Endothelial cell (in vitro differentiated cells): ENCODE results near the gene PIANP. TPM values are rescaled to one million over a fixed set of nuclear protein-coding genes. Genes with fewer than 3 reads are reported as not detected.
A peak's percentile ranks its signal among the peaks of the same experiment; 100 is the strongest.
"Not testable (repeated sequence)": the region's sequence is repeated elsewhere in the genome, so short reads cannot be mapped to it uniquely, and the experiment has no call there.

ENCODE experiments used
- DNase-seq: peaks from one replicate; pipeline ENCODE4 v3.0.0; 2021; ENCODE audit warnings: low spot score
- H3K27ac Mint-ChIP-seq: one replicate; pipeline ENCODE4 v1.8.0; 2021; ENCODE audit warnings: mixed read lengths, inconsistent platforms; ENCODE audit not compliant: unreplicated experiment
- H3K27me3 Mint-ChIP-seq: one replicate; pipeline ENCODE4 v1.8.0; 2021; ENCODE audit warnings: mild to moderate bottlenecking, moderate library complexity, mixed read lengths, inconsistent platforms; ENCODE audit not compliant: unreplicated experiment
- H3K36me3 Mint-ChIP-seq: one replicate; pipeline ENCODE4 v1.8.0; 2021; ENCODE audit warnings: mild to moderate bottlenecking, low read depth, mixed read lengths, inconsistent platforms; ENCODE audit not compliant: unreplicated experiment
- H3K4me1 Mint-ChIP-seq: one replicate; pipeline ENCODE4 v1.8.0; 2021; ENCODE audit warnings: mild to moderate bottlenecking, mixed read lengths, inconsistent platforms; ENCODE audit not compliant: unreplicated experiment
- H3K4me3 Mint-ChIP-seq: one replicate; pipeline ENCODE4 v1.8.0; 2021; ENCODE audit warnings: mild to moderate bottlenecking, mixed read lengths, inconsistent platforms; ENCODE audit not compliant: unreplicated experiment
- H3K9me3 Mint-ChIP-seq: one replicate; pipeline ENCODE4 v1.8.0; 2021; ENCODE audit warnings: mixed read lengths, inconsistent platforms; ENCODE audit not compliant: unreplicated experiment
- total RNA-seq: library from RNA; stranded (reverse); fragmentation: NEBNext Ultra II Directional; extraction: Animal tissue kit (Norgen Biotek cat#: 25700); gene quantifications from one replicate; pipeline ENCODE4 v1.2.1, GENCODE V29; 2021; ENCODE audit not compliant: unreplicated experiment
- TF ChIP-seq, protein P1 (sequence below): fragments of 200-600 bp; sonication (generic); IDR thresholded peaks from one replicate; pipeline ENCODE4 v1.5.0; 2021; ENCODE audit warnings: antibody characterized with exemption; ENCODE audit not compliant: unreplicated experiment

PIANP gene
- total RNA-seq, 1 donor from 2014 or later: 2.0 TPM

DNA sequence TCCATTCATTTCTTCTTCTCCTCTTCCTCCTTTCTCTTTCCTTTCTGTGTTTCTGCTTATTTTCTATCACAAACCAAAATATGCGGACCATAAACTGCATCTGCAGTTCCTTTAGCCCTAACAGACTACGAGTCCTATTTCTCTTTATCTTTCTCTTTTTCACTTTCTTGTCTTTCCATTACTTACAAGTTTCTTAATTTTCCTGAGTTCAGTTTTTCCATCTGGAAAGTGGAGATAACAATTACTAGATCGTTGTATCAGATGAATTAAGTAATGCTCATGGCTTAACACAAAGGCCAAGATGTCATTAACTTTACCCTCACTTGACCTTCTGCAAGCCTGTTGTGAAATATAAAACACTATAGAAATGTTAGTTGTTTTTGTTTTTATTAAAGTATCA lies 22.2 kb upstream of the PIANP start:
- Mint-ChIP-seq H3K9me3 (no peaks in the 10 kb centered on the region), H3K4me3 (peak overlapping the region; percentile 94), H3K36me3 (peaks cover 6% of the 10 kb centered on the region), H3K27me3 (peaks cover 5% of the 10 kb centered on the region), H3K4me1 (peaks cover 26% of the 10 kb centered on the region), H3K27ac (peak overlapping the region; percentile 99)
- TF ChIP-seq, protein P1, sequence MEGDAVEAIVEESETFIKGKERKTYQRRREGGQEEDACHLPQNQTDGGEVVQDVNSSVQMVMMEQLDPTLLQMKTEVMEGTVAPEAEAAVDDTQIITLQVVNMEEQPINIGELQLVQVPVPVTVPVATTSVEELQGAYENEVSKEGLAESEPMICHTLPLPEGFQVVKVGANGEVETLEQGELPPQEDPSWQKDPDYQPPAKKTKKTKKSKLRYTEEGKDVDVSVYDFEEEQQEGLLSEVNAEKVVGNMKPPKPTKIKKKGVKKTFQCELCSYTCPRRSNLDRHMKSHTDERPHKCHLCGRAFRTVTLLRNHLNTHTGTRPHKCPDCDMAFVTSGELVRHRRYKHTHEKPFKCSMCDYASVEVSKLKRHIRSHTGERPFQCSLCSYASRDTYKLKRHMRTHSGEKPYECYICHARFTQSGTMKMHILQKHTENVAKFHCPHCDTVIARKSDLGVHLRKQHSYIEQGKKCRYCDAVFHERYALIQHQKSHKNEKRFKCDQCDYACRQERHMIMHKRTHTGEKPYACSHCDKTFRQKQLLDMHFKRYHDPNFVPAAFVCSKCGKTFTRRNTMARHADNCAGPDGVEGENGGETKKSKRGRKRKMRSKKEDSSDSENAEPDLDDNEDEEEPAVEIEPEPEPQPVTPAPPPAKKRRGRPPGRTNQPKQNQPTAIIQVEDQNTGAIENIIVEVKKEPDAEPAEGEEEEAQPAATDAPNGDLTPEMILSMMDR: no peak
- DNase-seq: no peak

DNA sequence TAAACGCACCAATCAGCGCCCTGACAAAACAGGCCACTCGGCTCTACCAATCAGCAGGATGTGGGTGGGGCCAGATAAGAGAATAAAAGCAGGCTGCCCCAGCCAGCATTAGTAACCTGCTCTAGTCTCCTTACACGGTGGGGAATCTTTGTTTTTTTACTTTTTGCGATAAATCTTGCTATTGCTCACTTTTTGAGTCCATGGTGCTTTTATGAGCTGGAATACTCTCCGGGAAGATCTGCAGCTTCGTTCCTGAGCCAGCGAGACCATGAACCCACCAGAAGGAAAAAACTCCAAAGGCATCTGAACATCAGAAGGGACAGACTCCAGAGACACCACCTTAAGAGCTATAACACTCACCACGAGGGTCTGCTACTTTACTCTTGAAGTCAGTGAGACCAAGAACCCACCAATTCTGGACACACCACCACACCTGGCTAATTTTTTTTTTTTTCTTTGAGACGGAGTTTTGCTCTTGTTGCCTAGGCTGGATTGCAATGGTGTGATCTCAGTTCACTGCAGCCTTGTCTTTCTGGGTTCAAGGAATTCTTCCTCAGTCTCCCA lies 16.3 kb upstream of the PIANP start:
- H3K4me3 Mint-ChIP-seq: no peak overlapping the region
- no peaks in the 10 kb centered on the region for H3K36me3 Mint-ChIP-seq
- H3K4me1 Mint-ChIP-seq: peaks cover 4% of the 10 kb centered on the region
- DNase-seq: no peak
- H3K27me3 Mint-ChIP-seq: peaks cover 2% of the 10 kb centered on the region
- H3K9me3 Mint-ChIP-seq: no peaks in the 10 kb centered on the region
- TF ChIP-seq, protein P1: no peak
- no peak overlapping the region for H3K27ac Mint-ChIP-seq

DNA sequence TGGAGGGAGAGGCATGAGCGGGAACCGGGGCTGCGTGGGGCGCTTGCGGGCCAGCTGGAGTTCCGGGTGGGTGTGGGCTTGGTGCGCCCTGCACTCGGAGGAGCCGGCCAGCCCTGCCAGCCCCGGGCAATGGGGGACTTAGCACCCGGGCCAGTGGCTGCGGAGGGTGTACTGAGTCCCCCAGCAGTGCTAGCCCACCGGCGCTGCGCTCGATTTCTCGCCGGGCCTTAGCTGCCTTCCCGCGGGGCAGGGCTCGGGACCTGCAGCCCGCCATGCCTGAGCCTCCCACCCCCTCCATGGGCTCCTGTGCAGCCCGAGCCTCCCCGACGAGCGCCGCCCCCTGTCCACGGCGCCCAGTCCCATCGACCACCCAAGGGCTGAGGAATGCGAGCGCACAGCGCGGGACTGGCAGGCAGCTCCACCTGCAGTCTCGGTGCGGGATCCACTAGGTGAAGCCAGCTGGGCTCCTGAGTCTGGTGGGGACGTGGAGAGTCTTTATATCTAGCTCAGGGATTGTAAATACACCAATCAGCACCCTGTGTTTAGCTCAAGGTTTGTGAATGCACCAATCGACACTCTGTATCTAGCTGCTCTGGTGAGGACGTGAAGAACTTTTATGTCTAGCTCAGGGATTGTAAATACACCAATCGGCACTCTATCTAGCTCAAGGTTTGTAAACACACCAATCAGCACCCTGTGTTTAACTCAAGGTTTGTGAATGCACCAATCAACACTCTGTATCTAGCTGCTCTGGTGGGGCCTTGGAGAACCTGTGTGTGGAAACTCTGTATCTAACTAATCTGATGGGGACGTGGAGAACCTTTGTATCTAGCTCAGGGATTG lies 15.6 kb upstream of the PIANP start:
- H3K4me1 Mint-ChIP-seq, H3K27me3 Mint-ChIP-seq, H3K36me3 Mint-ChIP-seq, H3K9me3 Mint-ChIP-seq, H3K4me3 Mint-ChIP-seq, DNase-seq, H3K27ac Mint-ChIP-seq: not testable (repeated sequence)

DNA sequence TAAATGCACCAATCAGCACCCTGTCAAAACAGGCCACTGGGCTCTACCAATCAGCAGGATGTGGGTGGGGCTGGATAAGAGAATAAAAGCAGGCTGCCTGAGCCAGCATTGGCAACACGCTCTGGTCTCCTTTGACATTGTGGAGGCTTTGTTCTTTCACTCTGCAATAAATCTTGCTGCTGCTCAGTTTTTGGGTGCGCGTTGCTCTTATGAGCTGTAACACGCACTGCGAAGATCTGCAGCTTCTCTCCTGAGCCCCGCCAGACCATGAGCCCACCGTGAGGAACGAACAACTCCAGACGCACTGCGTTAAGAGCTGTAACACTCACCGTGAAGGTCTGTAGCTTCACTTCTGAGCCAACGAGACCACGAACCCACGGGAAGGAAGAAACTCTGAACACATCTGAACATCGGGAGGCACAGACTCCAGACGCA lies 8.4 kb upstream of the PIANP start:
- Mint-ChIP-seq H3K27ac (no peak overlapping the region), H3K4me3 (no peak overlapping the region), H3K4me1 (no peaks in the 10 kb centered on the region)

DNA sequence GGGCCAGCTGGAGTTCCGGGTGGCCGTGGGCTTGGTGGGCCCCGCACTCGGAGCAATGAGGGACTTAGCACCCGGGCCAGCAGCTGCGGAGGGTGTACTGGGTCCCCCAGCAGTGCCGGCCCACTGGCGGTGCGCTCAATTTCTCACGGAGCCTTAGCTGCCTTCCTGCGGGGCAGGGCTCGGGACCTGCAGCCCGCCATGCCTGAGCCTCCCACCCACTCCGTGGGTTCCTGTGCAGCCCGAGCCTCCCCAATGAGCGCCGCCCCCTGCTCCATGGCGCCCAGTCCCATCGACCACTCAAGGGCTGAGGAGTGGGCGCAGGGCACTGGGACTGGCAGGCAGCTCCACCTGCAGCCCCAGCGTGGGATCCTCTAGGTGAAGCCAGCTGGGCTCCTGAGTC lies 7.7 kb upstream of the PIANP start:
- H3K27me3 Mint-ChIP-seq, H3K4me1 Mint-ChIP-seq, H3K4me3 Mint-ChIP-seq, H3K9me3 Mint-ChIP-seq, H3K36me3 Mint-ChIP-seq, DNase-seq, H3K27ac Mint-ChIP-seq: not testable (repeated sequence)

More for the DNA sequence above, 8.4 kb upstream of the PIANP start:
- DNase-seq: no peak
- H3K9me3 Mint-ChIP-seq: no peaks in the 10 kb centered on the region
- no peaks in the 10 kb centered on the region for H3K36me3 Mint-ChIP-seq
- TF ChIP-seq, protein P1: no peak
- peaks cover 4% of the 10 kb centered on the region for H3K27me3 Mint-ChIP-seq

DNA sequence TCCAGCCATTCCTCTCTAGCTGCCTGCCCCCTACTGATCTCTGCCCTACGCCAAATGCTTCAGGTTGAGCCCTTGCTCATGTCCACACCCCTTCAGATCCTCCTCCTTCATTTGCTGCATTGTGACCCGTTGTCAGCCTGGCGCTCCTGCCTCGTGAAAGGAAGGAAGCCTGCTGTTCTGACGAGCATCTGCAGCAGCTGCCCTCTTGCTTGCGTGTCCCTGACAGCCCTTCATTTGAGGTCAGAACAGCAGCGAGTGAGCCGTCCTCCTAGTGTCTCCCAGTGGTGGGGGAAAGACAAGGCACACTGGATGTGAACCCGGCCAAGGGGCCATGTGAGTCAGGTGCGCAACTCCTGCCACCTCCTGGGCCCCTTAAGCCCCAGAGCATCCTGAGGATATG lies 3.0 kb upstream of the PIANP start:
- DNase-seq: no peak
- Mint-ChIP-seq H3K4me3 (no peak overlapping the region), H3K27me3 (peaks cover 21% of the 10 kb centered on the region), H3K9me3 (no peaks in the 10 kb centered on the region), H3K27ac (no peak overlapping the region), H3K4me1 (peaks cover 13% of the 10 kb centered on the region), H3K36me3 (peaks cover 7% of the 10 kb centered on the region)
- TF ChIP-seq, protein P1: no peak
